Mucosa of rectum (tissue), 2 donors: ENCODE data around the gene STK24.

ENCODE experiments used
- H3K27ac ChIP-seq, 2 donors: one replicate each; pipeline ENCODE4 v1.7.0; 2013; ENCODE audit warnings: inconsistent platforms in 2 of 2, low read depth in 2 of 2, low read length in 2 of 2
- H3K27me3 ChIP-seq, 2 donors: one replicate each; pipeline ENCODE4 v1.7.0; 2013; ENCODE audit warnings: low read length in 2 of 2; ENCODE audit not compliant: control insufficient read depth in 2 of 2, insufficient read depth in 2 of 2
- H3K36me3 ChIP-seq, 2 donors: one replicate each; pipeline ENCODE4 v1.7.0; 2013; ENCODE audit warnings: low read length in 2 of 2; ENCODE audit not compliant: control insufficient read depth in 2 of 2, insufficient read depth in 2 of 2
- H3K4me1 ChIP-seq, 2 donors: one replicate each; pipeline ENCODE4 v1.7.0; 2013; ENCODE audit warnings: low read length in 2 of 2, mild to moderate bottlenecking in 1 of 2; ENCODE audit not compliant: control insufficient read depth in 2 of 2, insufficient read depth in 2 of 2
- H3K4me3 ChIP-seq, 2 donors: one replicate each; pipeline ENCODE4 v1.7.0; 2013; ENCODE audit warnings: low read length in 2 of 2
- H3K9ac ChIP-seq, 2 donors: one replicate each; pipeline ENCODE4 v1.7.0; 2013; ENCODE audit warnings: low read length in 2 of 2, low read depth in 1 of 2, mild to moderate bottlenecking in 1 of 2
- H3K9me3 ChIP-seq, 2 donors: one replicate each; pipeline ENCODE4 v1.7.0; 2013; ENCODE audit warnings: low read length in 2 of 2; ENCODE audit not compliant: control insufficient read depth in 2 of 2
- donor health status: healthy.
- donor health status: Normal muscosa, but diverticular disease.

Gene STK24

DNA sequence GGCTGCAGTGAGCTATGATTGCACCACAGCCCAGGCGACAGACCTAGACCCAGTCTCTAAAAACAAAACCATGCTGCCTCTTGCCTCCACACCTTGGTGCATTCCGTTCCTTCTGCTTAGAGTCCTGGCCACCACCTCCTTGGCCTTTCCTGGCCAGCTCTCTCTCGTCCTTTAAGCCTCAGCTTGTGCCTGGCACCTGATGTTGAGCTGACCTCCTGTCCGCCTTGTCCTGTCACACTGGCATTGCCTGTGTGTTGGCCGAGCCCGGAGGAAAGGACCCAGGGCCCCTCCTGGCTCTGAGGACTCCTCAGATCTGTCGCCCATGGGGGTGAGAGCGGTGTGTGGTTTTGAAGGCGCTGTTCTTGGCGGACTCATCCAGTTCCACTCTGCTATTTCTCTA lies 143.3 kb downstream of the STK24 start:
- Histone ChIP-seq H3K36me3 (no peaks in the 10 kb centered on the region), H3K27me3 (no peaks in the 10 kb centered on the region), H3K9me3 (no peaks in the 10 kb centered on the region), H3K4me3 (no peak overlapping the region), H3K4me1 (peaks cover 0 to 3% of the 10 kb centered on the region in 2 donors), H3K27ac (no peak overlapping the region), H3K9ac (no peak overlapping the region)

DNA sequence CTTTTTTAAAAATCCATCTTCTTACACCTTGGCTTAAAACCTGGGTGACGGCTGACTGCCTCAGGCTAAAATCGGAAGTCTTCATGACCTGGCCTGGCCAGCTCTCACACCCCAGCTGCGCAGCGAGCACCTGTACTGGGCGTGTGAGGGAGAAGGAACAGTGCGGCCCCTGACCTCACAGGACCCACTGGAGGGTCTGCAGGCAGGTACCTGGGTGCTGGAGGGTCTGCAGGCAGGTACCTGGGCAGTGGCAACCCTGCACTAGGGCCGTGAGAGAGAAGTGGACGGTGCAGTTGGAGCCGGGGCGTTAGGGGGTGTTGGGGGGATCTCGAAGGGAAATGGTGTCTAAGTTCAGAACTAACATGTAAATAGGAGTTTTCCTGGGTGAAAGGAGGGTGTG lies 144.3 kb downstream of the STK24 start:
- Histone ChIP-seq H3K4me3 (no peak overlapping the region), H3K9ac (no peak overlapping the region), H3K36me3 (peaks cover 0 to 2% of the 10 kb centered on the region in 2 donors), H3K9me3 (no peaks in the 10 kb centered on the region), H3K27ac (no peak overlapping the region), H3K4me1 (peaks cover 0 to 3% of the 10 kb centered on the region in 2 donors), H3K27me3 (no peaks in the 10 kb centered on the region)

DNA sequence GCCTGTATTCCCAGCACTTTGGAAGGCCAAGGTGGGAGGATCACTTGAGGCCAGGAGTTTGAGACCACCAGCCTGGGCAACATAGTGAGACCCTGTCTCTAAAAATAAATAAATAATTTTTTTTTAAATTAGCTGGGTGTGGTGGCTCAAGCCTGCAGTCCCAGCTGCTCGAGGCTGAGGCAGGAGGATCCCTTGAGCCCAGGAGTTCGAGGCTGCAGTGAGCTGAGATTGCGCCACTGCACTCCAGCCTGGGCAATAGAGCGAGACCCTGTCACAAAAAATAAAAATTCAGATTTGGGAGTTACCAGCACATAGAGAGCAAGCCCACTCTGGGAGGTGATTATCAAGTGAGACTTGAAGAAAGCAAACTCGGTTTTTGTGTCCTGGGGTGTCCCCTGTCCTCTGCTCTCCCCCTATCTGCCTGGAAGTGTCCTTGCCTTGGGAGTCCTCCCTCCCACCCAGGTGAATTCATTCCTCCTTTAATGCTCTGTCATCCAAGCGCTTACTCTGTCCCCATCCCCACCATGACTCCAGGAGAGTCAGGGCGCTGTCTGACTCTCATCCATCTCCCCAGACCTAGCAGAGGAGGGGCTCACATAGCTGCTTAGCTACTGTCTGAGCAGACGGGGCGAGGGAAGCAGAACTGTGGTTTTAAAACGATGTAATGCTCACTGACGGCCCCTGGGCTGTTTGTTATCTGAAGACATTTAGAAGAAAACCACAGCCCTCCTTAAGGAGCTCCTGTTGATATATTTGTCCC lies 146.8 kb downstream of the STK24 start:
- Histone ChIP-seq H3K36me3 (peaks cover 3 to 6% of the 10 kb centered on the region in 2 donors), H3K4me3 (no peak overlapping the region), H3K27ac (no peak overlapping the region), H3K9ac (no peak overlapping the region), H3K9me3 (no peaks in the 10 kb centered on the region), H3K27me3 (no peaks in the 10 kb centered on the region), H3K4me1 (peaks cover 0 to 3% of the 10 kb centered on the region in 2 donors)

DNA sequence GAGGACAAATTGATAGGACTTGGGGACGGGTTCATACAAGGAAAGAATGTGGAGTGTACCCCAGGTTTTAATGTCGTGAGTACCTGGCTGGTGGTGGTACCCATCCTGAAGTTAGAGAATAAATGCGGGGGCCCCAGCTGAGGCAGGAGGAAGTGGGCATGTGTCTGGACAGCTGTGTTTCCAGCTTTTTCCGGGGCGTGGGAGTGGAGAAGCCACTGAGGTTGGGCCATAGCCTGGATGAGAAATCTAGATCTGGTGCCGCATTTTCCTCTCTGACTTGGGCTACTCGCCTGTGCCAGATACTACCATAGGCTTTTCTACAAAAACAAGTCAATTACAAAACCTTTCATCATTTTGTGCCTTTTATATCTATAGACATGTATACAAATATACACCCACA lies 147.4 kb downstream of the STK24 start:
- peaks cover 3 to 8% of the 10 kb centered on the region in 2 donors for H3K36me3 ChIP-seq

DNA sequence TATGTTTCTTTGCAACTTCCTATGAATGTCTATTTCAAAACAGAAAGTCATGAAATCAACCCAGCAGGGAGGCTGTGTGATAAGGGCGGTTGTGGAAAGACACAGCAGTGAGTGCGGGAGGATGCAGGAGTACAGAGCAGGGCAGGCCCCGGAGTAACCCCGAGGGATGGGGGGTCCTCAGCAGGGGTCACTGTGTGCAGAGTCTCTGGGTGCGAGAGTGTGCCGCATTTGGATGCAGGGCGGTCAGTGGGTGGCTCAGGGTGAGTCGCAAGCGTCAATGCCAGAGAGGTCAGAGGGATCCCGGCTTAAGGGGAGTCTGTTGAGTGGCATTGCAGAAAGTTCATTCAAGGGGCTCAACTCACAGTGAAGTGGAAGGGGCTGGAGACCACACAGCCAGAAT lies 147.8 kb downstream of the STK24 start:
- H3K9me3 ChIP-seq, result no peaks in the 10 kb centered on the region
- H3K27ac ChIP-seq, result no peak overlapping the region
- no peak overlapping the region for H3K4me3 ChIP-seq
- H3K36me3 ChIP-seq, result peaks cover 3 to 10% of the 10 kb centered on the region in 2 donors
- no peak overlapping the region for H3K9ac ChIP-seq
- peaks cover 0 to 3% of the 10 kb centered on the region in 2 donors for H3K4me1 ChIP-seq
- no peaks in the 10 kb centered on the region for H3K27me3 ChIP-seq

More for the DNA sequence above, 147.4 kb downstream of the STK24 start:
- no peaks in the 10 kb centered on the region for H3K9me3 ChIP-seq
- H3K9ac ChIP-seq, result no peak overlapping the region
- no peaks in the 10 kb centered on the region for H3K27me3 ChIP-seq
- H3K27ac ChIP-seq, result no peak overlapping the region
- peaks cover 0 to 3% of the 10 kb centered on the region in 2 donors for H3K4me1 ChIP-seq
- H3K4me3 ChIP-seq, result no peak overlapping the region

DNA sequence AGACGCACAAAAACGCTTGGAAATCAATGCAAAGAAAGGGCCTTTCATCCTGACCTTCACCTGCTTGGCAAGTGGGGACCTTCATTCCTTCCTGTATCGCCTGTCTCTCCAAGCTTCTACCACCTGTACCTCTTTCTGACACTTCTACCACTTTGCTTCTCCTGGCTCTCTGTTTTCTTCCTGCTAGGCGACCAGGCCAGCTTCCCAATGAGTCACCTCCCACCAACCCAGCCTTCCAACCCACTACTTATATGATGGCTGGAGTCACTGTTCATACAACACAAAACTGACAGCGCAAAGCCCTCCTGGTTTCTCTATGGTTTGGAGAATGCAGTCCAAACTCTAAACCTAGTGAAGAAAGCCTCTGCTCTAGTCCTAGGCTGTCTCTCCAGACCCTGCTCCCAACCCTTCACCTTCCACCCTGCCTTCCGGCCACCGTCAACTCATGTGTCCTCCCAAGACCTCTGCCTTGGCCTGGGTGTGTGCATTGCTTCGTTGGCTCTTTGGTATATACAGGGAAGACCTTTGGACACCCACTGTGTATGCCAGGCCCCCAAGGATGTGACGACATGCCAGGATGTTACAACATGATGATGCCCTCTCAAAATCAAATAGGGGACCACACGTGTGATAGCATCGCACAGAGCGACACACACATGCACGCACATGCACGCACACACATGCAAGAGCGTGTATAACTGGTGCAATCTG lies 148.5 kb downstream of the STK24 start:
- no peak overlapping the region for H3K9ac ChIP-seq
- H3K27me3 ChIP-seq, result no peaks in the 10 kb centered on the region
- H3K36me3 ChIP-seq, result peaks cover 3 to 10% of the 10 kb centered on the region in 2 donors
- peaks cover 0 to 3% of the 10 kb centered on the region in 2 donors for H3K4me1 ChIP-seq
- no peak overlapping the region for H3K4me3 ChIP-seq
- no peak overlapping the region for H3K27ac ChIP-seq
- H3K9me3 ChIP-seq, result no peaks in the 10 kb centered on the region

DNA sequence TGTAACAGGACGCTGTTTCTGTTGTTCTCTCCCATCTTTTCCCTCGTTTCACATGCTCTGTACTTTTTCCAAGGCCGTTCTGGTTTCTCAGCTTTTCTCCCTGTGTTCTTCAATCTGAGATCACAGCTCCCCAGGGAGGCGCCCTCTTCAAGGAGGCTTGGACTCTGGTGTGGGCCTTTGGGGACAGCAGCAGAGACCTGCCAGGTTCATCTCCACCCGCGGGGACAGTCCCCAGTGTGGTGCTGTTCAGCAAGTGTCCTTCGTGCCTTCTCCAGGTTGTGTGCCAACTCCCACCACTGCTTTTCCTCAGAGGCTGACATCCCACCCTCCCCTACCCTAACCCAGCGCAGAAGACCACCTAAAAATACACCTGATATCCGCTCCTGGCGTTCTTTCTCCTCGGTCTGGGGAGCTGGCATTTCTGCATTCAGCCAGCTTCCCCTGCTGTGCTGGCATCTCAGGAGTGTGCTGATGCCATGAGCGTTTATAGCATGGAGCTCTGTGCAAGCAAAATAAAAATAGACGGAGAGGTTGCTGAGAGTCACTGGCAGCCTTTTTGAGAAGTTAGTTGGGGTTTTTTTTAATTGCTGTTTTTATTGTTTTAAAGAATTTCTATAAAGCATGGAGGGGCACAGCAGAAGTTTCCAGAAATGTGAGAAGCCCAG lies 149.4 kb downstream of the STK24 start:
- H3K4me3 ChIP-seq, result no peak overlapping the region

DNA sequence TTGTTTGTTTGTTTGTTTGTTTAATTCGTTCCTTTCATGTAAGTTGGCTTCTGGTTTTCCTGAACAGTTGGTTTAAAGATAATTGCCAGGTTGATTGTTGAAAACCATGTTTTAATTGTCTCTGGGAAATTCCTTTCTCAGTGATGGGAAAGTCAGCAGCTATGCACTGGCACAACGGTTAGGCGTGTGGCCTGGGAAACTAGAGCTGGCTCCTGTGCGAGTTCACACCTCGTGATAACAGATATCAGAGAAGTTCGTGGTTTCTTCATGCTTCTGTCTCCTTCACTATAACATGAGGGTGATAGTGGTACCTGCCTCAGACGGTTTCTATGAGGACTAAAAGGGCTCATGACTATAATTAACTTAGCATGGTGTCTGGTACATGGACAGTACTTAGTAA lies 153.5 kb downstream of the STK24 start:
- Histone ChIP-seq H3K9me3 (no peaks in the 10 kb centered on the region), H3K36me3 (peaks cover 3 to 12% of the 10 kb centered on the region in 2 donors), H3K4me1 (no peaks in the 10 kb centered on the region), H3K27me3 (no peaks in the 10 kb centered on the region), H3K4me3 (no peak overlapping the region), H3K9ac (no peak overlapping the region), H3K27ac (no peak overlapping the region)

More for the DNA sequence above, 149.4 kb downstream of the STK24 start:
- Histone ChIP-seq H3K27ac (no peak overlapping the region), H3K4me1 (peaks cover 0 to 3% of the 10 kb centered on the region in 2 donors), H3K27me3 (no peaks in the 10 kb centered on the region), H3K36me3 (peaks cover 3 to 12% of the 10 kb centered on the region in 2 donors), H3K9ac (no peak overlapping the region), H3K9me3 (no peaks in the 10 kb centered on the region)

DNA sequence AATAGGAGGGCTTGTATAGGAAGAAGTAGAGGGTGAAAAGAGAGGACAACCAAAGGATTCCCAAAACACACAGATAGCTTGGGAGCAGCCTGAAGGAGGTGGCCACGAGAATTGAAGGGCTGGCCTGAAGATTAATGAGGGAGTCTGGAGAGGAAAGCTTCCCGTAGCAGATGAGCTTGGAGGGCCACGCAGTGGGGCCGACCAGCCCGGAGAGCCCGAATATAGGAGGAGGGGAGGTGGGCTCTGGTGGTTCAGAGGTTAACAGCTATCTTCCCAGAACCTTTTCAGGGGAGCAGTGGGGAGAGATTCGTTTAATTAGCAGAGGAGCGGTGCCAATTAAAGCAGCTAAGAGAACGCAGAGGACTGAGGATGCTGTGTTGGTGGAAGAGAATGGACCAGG lies 154.9 kb downstream of the STK24 start:
- Histone ChIP-seq H3K27ac (no peak overlapping the region), H3K27me3 (no peaks in the 10 kb centered on the region), H3K36me3 (peaks cover 3 to 10% of the 10 kb centered on the region in 2 donors), H3K4me3 (no peak overlapping the region), H3K9me3 (no peaks in the 10 kb centered on the region), H3K9ac (no peak overlapping the region), H3K4me1 (peaks cover 0 to 1% of the 10 kb centered on the region in 2 donors)
